IgD-negative memory B cell (primary cell): ENCODE results near the gene FAM83G. TPM values are rescaled to one million over a fixed set of nuclear protein-coding genes. Genes with fewer than 3 reads are reported as not detected.

Experiments
- H3K27ac Mint-ChIP-seq, 3 donors: one replicate each; pipeline ENCODE4 v1.8.0; 2020 to 2022; ENCODE audit warnings: mild to moderate bottlenecking in 3 of 3, mixed read lengths in 3 of 3, moderate library complexity in 1 of 3
- H3K27me3 Mint-ChIP-seq: one replicate; pipeline ENCODE4 v1.8.0; 2021; ENCODE audit warnings: mixed read lengths
- H3K36me3 Mint-ChIP-seq: one replicate; pipeline ENCODE4 v1.8.0; 2020; ENCODE audit warnings: mild to moderate bottlenecking, mixed read lengths
- H3K4me1 Mint-ChIP-seq, 3 donors: one replicate each; pipeline ENCODE4 v1.8.0; 2020 to 2022; ENCODE audit warnings: mixed read lengths in 3 of 3, mild to moderate bottlenecking in 1 of 3
- H3K4me3 Mint-ChIP-seq, 4 donors: one replicate each; pipeline ENCODE4 v1.8.0; 2020 to 2022; ENCODE audit warnings: mild to moderate bottlenecking in 4 of 4, mixed read lengths in 4 of 4, moderate library complexity in 3 of 4
- H3K9me3 Mint-ChIP-seq, 3 donors: one replicate each; pipeline ENCODE4 v1.8.0; 2020 to 2021; ENCODE audit warnings: mixed read lengths in 3 of 3, mild to moderate bottlenecking in 1 of 3
- polyA plus RNA-seq: library from polyadenylated mRNA; unstranded; fragments of 300-500 nt; fragmentation: Illumina TruSeq; gene quantifications from one replicate; pipeline ENCODE4 v1.2.3, GENCODE V29; 2021

FAM83G gene
- polyA plus RNA-seq, 1 donor from 2014 or later = 6.8 TPM

DNA sequence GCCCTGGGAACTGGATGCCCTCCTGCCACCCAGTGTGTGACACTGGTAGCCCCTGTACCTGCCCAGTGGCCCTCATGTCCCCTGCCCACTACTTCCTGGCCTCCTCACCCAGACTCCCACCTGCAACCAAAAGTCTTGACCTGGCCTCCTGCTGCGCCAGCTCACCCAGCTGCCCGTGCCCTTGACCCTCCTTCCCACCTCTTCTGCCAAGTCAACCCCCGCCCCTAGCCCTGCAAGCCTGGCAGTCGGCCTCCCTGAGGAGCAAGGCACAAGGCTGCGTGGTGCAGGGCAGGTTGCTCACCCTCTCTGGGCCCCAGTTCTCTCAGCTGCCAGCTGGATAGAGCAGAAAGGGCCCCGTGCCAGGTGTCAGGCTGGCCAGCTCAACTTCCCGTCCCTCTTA lies 12.3 kb upstream of the FAM83G start:
- Mint-ChIP-seq H3K4me3 (peak overlapping the region in 1 of 4 donors; percentile 54), H3K27me3 (no peaks in the 10 kb centered on the region), H3K9me3 (no peaks in the 10 kb centered on the region), H3K36me3 (peaks cover 3% of the 10 kb centered on the region), H3K4me1 (peaks cover 7 to 13% (median 9%) of the 10 kb centered on the region in 3 donors), H3K27ac (peak overlapping the region in 2 of 3 donors; percentile 48 to 76)

- no peaks in the 10 kb centered on the region for H3K27me3 Mint-ChIP-seq
- no peaks in the 10 kb centered on the region for H3K9me3 Mint-ChIP-seq
- H3K4me3 Mint-ChIP-seq = peak overlapping the region in 1 of 4 donors; percentile 31
- peaks cover 7 to 13% (median 9%) of the 10 kb centered on the region in 3 donors for H3K4me1 Mint-ChIP-seq
- peak overlapping the region in 1 of 3 donors; percentile 70 for H3K27ac Mint-ChIP-seq
- peaks cover 3% of the 10 kb centered on the region for H3K36me3 Mint-ChIP-seq
Observed at GRCh38 chr17:19016297-19016696, 11.7 kb upstream of the FAM83G start.

DNA sequence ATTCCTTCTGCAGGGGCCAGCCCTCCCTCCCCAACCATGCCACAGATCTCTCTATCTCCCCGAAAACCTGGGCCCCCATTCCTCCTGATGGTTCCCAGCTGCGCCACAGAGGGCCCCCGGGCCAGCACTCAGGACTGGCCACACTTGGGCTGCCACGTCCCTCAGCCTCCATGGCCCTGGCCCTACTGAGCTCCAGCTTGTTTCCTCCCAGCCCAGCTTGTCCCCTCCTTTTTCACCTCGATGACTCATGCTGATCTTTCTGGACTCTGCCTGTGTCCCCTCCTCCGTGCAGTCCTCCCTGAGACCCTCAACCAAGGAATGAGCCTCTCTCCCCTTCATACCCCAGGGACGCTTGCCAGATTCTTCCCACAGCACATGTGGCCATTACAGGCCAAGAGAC lies 10.9 kb upstream of the FAM83G start:
- Mint-ChIP-seq H3K27me3 (no peaks in the 10 kb centered on the region), H3K4me1 (peaks cover 7 to 11% (median 9%) of the 10 kb centered on the region in 3 donors), H3K4me3 (no peak overlapping the region), H3K27ac (peak overlapping the region in 2 of 3 donors; percentile 70 to 84), H3K36me3 (no peaks in the 10 kb centered on the region), H3K9me3 (no peaks in the 10 kb centered on the region)

DNA sequence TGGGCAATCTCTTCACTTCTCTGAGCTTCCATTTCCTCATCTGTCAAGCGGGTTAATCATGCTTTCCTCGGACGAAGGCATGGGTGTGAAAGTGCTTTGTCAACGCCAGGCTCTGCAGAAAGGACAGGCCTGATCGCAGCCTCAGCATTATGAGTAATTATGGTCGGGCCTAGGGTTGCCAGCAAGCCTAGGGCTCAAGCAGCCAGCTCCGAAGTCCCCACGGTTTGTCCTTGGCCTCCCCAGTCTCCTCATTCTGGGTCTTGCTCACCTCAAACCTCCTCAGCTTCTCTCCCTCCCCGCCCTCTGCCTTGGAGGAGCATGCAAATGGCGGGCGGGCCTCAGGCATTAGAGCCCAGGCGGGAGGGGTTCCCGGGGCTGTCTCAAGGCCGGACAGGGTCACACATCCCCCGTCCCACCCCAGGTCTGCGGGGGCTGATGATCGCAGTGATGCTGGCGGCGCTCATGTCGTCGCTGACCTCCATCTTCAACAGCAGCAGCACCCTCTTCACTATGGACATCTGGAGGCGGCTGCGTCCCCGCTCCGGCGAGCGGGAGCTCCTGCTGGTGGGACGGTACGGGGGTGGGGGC lies 10.2 kb upstream of the FAM83G start:
- peaks cover 5 to 11% (median 7%) of the 10 kb centered on the region in 3 donors for H3K4me1 Mint-ChIP-seq
- no peaks in the 10 kb centered on the region for H3K36me3 Mint-ChIP-seq
- no peaks in the 10 kb centered on the region for H3K9me3 Mint-ChIP-seq
- H3K27me3 Mint-ChIP-seq = no peaks in the 10 kb centered on the region
- no peak overlapping the region for H3K27ac Mint-ChIP-seq
- H3K4me3 Mint-ChIP-seq = no peak overlapping the region

- H3K4me1 Mint-ChIP-seq = peaks cover 4 to 8% (median 4%) of the 10 kb centered on the region in 3 donors
- H3K4me3 Mint-ChIP-seq = no peak overlapping the region
- H3K9me3 Mint-ChIP-seq = no peaks in the 10 kb centered on the region
- H3K27ac Mint-ChIP-seq = no peak overlapping the region
- H3K36me3 Mint-ChIP-seq = no peaks in the 10 kb centered on the region
- H3K27me3 Mint-ChIP-seq = no peaks in the 10 kb centered on the region
Observed at GRCh38 chr17:19013806-19014627, 9.5 kb upstream of the FAM83G start.

- Mint-ChIP-seq H3K27me3 (no peaks in the 10 kb centered on the region), H3K4me1 (peaks cover 0 to 5% (median 0%) of the 10 kb centered on the region in 3 donors), H3K4me3 (no peak overlapping the region), H3K27ac (no peak overlapping the region), H3K36me3 (no peaks in the 10 kb centered on the region), H3K9me3 (no peaks in the 10 kb centered on the region)
Observed at GRCh38 chr17:19013226-19013625, 8.7 kb upstream of the FAM83G start.

DNA sequence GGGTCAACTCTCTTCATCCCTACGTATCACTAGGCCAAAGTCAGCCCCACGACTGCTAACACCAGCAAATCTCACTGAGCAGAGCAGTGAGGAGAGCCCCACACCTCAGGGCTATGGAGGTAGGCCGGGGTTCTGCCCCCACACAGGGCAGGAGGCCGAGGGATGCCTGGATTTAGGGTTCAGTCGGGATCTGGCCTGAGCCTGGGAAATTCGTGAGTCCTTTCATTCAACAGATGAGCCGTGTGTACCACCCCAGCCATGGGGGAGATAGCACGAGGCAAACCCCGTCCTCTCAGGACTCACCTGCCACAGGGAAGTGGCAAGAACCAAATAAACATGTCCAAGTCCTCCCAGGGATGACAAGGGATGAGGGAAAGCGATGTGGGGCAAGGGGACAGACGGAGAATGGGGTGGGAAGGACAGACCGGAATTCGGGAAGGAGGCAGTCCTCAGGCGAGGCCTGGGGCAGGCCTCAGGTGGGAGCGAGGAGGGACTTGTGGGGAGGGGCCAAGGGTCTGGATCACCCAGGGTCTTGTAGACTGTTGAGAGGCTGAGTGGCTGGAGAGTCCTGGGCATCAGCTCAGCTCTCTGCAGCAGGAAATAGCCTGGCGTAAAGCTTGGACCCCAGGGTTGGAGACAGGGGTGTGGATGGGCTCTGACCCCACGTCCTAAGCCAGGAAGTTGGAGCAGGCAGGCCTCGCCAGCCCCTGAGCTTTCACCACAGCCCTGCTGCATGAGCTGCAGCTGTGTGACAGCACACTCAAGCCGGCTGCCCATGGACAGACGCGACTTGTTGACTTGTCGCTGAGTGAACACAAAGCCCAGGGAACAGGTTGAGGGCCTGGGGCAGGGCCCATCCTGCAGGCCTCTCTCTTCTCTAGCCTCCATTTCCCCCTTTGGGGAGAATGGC lies 7.9 kb upstream of the FAM83G start:
- Mint-ChIP-seq H3K36me3 (no peaks in the 10 kb centered on the region), H3K9me3 (no peaks in the 10 kb centered on the region), H3K4me1 (peaks cover 0 to 5% (median 0%) of the 10 kb centered on the region in 3 donors), H3K27ac (no peak overlapping the region), H3K27me3 (no peaks in the 10 kb centered on the region), H3K4me3 (no peak overlapping the region)

- Mint-ChIP-seq H3K4me3 (no peak overlapping the region), H3K27ac (no peak overlapping the region), H3K27me3 (no peaks in the 10 kb centered on the region), H3K36me3 (no peaks in the 10 kb centered on the region), H3K9me3 (no peaks in the 10 kb centered on the region), H3K4me1 (peaks cover 0 to 5% (median 0%) of the 10 kb centered on the region in 3 donors)
Observed at GRCh38 chr17:19011581-19011980, 7.0 kb upstream of the FAM83G start.

DNA sequence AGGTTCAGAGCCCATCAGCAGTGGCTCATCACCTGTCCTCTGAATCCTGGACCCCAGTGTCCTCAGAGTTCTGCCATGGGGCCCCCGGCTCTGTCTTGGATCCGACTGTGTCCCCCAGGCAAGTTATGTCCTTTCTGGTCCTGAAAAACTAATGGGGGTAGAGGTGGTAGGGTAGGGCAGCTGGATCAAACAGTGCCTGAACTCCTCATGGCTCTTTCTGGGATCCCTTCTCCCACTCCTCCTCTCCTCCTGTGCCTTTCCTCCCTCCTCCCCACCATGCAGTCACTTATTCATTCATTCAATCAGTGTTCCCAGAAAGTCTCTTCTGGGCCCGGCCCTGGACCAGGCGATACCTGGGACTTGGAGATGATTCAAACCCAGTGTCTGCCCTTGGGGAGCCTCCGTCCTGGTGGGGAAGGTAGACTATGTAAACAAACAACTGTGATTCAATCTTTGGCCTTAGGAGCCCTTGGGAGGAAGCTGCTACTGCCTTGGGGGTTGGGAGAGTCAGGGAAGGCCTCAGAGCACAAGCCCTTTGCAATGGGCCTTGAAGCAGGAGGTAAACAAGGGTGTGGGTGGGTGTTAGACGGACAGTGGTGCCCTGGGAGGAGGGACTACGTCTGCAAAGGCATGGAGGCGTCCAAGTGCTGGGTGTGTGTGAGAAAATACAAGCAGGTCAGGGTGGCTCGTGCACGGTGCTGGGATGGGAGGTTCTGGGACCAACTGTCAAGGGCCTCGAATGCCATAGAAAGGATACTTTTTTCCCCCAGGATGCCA lies 6.4 kb upstream of the FAM83G start:
- Mint-ChIP-seq H3K9me3 (no peaks in the 10 kb centered on the region), H3K27me3 (no peaks in the 10 kb centered on the region), H3K4me3 (no peak overlapping the region), H3K4me1 (peaks cover 2 to 4% (median 2%) of the 10 kb centered on the region in 3 donors), H3K27ac (no peak overlapping the region), H3K36me3 (no peaks in the 10 kb centered on the region)

- no peaks in the 10 kb centered on the region for H3K27me3 Mint-ChIP-seq
- H3K9me3 Mint-ChIP-seq = no peaks in the 10 kb centered on the region
- H3K4me3 Mint-ChIP-seq = no peak overlapping the region
- peak overlapping the region in 1 of 3 donors; percentile 70 for H3K27ac Mint-ChIP-seq
- H3K36me3 Mint-ChIP-seq = no peaks in the 10 kb centered on the region
- H3K4me1 Mint-ChIP-seq = peaks cover 2 to 5% (median 3%) of the 10 kb centered on the region in 3 donors
Observed at GRCh38 chr17:19009970-19010369, 5.4 kb upstream of the FAM83G start.

GRCh38 chr17:19006698-19007097 lies 2.1 kb upstream of the FAM83G start:
- Mint-ChIP-seq H3K9me3 (no peaks in the 10 kb centered on the region), H3K36me3 (no peaks in the 10 kb centered on the region), H3K4me1 (peaks cover 11 to 19% (median 16%) of the 10 kb centered on the region in 3 donors), H3K27ac (peak overlapping the region in 1 of 3 donors; percentile 34), H3K4me3 (peak overlapping the region in 1 of 4 donors; percentile 81), H3K27me3 (no peaks in the 10 kb centered on the region)

DNA sequence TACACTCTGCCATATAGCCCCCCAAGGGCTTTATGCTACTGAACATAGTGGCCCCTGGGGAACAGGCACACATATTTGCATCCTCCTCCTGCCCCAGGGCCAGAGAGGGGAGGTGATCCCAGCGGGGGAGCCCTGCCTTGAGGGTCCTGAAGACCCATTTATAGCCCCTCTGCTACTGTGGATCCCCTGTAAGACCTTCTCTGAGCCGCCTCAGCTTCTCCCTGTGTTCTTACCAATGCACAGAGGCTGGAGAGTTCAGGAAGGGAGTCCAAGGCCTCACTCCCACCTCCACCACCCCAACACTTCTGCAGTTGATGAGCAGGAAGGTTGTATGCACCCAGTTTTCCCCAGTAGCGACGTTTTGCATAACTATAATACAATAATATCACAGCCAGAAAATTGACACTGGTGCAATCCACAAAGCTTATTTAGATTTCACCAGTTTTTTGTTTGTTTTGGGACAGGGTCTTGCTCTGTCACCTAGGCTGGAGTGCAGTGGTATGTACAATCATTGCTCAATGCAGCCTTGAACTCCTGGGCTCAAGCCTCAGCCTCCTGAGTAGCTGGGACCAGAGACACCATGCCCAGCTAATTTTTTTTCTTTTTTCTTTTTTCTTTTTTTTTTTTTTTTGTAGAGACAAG lies 1.3 kb upstream of the FAM83G start:
- Mint-ChIP-seq H3K36me3 (no peaks in the 10 kb centered on the region), H3K27ac (peak overlapping the region; percentile 80 to 85 (median 85)), H3K27me3 (no peaks in the 10 kb centered on the region)

DNA sequence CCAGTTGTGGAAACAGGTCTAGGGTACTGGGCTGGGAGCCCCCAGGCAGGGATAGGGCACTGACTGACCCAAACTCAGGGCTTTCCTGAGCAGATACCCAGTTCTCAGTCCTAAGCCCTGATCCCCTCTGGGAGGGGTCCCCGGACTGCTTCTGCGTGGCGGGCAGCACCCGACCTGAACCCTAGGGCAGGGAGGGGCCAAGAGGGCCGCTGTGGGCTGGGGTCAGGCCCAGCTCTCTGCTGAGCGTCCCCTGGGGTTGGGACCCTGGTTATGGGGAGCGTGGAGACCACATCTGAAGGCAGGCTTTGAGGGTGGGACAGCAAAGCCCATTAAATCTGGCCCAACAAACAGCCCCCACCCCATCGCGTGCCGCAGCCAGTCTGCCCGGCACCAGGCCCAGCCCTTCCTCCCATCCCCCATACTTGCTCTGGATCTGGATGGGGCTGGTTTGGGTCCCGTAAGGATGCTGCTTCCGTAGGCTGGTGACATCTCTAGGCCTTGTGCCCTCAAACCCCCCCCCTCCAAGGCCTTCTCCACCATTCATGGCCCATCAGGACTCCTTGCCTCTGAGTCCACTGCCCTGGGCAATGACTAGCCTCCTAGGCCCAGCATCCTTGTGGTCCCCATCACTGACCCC lies 691 bp upstream of the FAM83G start:
- H3K27ac Mint-ChIP-seq = peak overlapping the region in 2 of 3 donors; percentile 82 to 85
- H3K36me3 Mint-ChIP-seq = no peaks in the 10 kb centered on the region
- peaks cover 15 to 24% (median 22%) of the 10 kb centered on the region in 3 donors for H3K4me1 Mint-ChIP-seq
- no peaks in the 10 kb centered on the region for H3K27me3 Mint-ChIP-seq
- no peaks in the 10 kb centered on the region for H3K9me3 Mint-ChIP-seq
- H3K4me3 Mint-ChIP-seq = peak overlapping the region; percentile 76 to 85 (median 82)

More for the DNA sequence above, 1.3 kb upstream of the FAM83G start:
- no peaks in the 10 kb centered on the region for H3K9me3 Mint-ChIP-seq
- H3K4me3 Mint-ChIP-seq = peak overlapping the region in 3 of 4 donors; percentile 81 to 84 (median 84)
- peaks cover 15 to 24% (median 19%) of the 10 kb centered on the region in 3 donors for H3K4me1 Mint-ChIP-seq
